HTERT RPE-1 (cell line): ENCODE results near the gene KCNK3.
"Not testable (repeated sequence)": the region's sequence is repeated elsewhere in the genome, so short reads cannot be mapped to it uniquely, and the experiment has no call there.

Source experiments
- in situ Hi-C: fragments of 300-500 bp; cut with MboI; formaldehyde crosslinking; loops from 4 replicates; pipeline ENCODE4 v1.14.3; 2020; ENCODE audit warnings: low sequenced_read_pairs

The KCNK3 gene

DNA sequence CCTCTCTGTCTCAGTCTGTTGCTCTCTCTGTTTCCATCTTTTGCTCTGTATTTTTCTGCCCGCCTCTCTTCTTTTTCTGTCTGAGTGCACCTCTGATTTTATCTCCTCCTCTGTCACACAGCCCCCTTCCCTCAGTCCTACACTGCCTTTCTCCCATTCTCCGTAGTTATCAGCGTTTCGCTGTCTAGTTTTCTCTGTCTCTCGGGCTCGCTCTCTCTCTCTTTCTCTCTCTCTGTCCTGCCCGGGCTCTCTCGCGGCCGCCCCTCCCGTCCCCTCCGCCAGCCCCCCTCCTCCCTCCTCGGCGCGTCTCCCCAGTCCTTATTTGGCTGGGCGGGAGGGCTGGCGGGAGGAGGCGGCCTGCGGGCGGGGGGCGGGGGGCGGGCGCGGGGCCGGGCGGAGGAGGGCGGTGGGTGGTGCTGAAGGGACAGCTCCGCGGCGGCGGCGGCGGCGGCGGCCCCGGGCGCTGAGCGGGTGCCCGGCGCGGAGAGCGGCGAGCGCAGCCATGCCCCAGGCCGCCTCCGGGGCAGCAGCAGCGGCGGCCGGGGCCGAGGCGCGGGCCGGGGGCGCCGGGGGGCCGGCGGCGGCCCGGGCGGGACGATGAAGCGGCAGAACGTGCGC lies at the start of gene KCNK3:
Gene KCNK3 (plus strand): TSS at position 444 of the 618 bp plus-strand sequence. CDS start 154 bp downstream, at position 598.
- in situ Hi-C loops = no loop called here

DNA sequence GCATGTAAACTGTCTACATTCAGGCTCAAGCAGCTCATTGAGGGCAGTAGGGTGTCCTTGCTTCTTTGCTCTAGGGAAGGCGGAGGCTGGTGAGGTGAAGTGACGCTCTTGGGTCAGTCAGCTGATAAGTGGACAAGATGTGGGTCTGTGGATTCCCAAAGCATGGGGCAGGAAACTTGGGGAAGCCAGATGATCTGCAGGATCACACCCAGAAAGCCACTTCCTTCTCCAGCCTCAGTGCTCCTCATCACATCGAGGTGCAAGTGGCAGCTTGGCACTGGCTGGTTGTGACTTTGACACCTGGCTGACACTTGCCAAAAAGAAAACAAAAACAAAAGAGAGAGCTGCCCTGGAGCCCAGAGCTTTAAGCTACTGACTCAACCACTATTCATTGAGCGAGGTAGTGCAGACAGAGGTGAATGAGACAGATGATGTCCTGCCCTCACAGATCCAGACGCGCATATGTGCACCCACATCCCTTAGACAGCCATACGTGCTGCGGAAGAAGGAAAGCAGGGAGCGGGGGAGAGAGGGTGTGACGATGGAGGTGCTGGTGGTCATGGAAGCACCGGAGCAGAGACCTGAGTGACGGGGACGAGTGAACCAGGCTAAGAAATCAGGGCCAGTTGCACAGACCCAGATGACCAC lies 48.2 kb upstream of the KCNK3 start:
- in situ Hi-C loops = no loop called here

GRCh38 chr2:26645762-26646161 lies 46.8 kb upstream of the KCNK3 start:
- in situ Hi-C loops = no loop called here

GRCh38 chr2:26646986-26647672 lies 45.4 kb upstream of the KCNK3 start:
- in situ Hi-C loops = no loop called here

GRCh38 chr2:26647981-26648380 lies 44.5 kb upstream of the KCNK3 start:
- in situ Hi-C loops = no loop called here

- in situ Hi-C loops = no loop called here
These were observed 44.0 kb upstream of the KCNK3 start for GRCh38 chr2:26648516-26648915.

- in situ Hi-C loops = no loop called here
These were observed 43.2 kb upstream of the KCNK3 start for GRCh38 chr2:26649322-26649721.

DNA sequence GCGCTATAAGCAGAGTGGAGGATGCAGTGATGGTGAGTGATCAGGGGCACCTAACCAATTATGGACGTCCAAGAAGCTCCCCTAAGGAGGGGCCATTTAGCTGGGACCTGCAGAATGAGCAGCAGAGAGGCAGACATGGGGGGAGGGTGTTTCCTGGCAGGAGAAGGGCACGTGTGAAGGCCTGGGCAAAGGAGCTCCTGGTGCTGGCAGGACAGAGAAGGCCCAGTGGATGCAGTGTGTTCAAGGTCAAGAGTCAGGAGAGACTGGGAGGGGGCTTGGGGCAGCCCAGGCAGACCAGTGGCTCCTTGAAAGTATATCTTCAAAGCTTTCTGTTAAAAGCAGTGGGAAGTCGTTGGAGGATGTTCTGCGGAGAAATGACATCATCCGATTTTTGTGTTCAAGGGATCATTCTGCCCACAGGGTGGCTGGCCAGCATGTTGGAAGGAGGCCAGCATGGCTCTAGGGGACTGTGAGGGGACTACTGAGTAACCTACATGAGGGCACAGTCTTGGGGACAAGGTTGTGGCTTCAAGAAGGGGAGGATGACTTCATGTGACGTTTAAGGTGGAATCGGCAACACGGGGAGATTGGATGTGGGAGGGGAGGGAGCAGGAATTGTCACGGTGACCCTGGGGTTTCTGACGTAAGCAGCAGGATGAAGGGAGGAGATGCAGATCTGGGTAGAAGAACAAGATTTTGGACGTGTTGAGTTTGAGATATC lies 42.4 kb upstream of the KCNK3 start:
- in situ Hi-C loops = no loop called here

GRCh38 chr2:26650713-26651469 lies 41.6 kb upstream of the KCNK3 start:
- in situ Hi-C loops = no loop called here

GRCh38 chr2:26651470-26651771 lies 41.1 kb upstream of the KCNK3 start:
- in situ Hi-C loops = no loop called here

DNA sequence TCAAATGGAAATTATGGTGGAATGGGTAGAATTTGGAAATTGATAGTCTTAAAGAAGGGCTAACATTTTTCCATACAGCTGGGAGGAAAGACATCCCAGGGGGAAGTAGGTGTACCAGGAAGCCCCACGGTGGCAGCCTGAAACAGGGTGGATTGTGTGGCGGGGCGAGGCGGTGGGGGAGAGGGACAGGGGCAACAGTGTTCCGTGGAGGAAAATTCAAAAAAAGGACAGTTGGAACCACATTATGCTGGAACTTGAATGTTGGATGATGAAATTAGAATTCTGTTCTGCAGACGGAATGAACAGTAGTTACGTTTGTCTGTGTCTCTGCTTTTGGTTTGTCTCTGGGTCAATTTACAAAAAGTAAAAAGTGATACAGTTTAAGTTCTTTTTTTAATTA lies 40.7 kb upstream of the KCNK3 start:
- in situ Hi-C loops = no loop called here

DNA sequence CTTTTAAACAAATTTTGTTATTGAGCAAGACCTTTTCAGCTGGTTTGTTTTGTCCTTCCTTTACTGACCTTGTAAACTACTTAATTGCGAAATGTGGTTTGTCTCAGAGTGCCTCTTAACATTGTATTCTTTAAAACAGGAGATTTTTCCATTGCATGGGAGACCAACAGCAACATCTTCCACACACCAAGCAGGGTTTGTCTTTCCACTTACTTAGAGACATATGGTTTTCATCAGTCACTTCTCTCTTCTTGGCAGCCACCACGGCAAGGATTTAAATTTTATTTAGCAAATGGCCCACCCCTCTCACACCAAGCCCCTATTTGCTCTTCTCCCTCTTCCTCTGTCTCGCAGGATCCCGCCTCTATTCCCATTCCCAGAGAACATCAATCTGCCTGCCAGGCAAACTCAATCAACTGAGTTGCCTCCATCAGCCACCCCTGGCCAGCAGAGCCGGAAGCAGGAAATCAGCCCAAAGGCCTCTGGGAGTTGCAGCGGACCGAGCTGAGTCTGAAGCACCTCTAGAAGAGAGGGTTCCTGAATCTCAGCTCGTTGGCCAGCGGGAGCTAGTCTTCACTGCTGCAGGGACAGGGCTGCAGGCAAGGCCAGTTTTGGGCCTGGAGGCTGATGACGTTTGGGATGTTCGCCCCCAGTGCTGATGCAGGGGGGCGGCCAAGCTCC lies 40.0 kb upstream of the KCNK3 start:
- in situ Hi-C loops = no loop called here

DNA sequence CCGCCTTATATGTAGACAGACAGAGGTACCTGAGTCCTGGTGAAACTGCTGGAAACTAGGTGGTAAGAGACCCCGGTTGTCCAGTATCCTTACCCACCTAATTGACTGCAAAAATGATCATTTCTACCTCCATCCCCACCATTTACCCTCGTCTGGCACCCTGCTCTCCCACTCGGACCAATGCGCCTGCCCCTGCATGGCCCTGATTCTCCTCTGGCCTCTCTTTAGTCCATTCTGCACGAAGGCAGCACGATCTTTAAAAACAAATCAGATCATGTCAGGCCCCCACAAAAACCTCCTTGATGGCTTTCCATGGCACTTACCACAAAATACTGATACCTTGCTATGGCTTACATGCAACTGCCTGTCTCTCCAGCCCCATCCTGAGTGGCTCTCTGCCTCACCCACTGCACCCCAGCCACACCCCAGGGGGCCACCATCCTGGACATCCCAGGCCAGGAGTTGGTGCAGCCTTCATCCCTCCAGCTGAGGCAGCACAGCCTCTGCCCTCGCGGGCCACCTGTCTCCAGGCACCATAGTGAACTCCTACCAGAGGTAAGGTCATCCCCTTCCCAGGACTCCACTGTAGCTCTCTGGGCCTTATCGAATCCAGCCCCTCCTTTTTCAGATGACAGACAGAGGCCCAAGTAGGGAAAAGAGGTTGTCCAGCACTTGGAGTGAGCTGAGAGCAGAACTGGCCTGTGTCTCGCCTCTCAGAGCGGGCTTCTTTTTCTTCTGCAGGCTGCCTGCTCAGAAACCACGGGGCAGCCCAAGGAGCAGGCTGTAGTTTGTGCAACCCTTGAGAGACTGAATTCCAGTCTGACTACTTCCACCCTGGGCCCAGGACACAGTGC lies 39.1 kb upstream of the KCNK3 start:
- in situ Hi-C loops = no loop called here

DNA sequence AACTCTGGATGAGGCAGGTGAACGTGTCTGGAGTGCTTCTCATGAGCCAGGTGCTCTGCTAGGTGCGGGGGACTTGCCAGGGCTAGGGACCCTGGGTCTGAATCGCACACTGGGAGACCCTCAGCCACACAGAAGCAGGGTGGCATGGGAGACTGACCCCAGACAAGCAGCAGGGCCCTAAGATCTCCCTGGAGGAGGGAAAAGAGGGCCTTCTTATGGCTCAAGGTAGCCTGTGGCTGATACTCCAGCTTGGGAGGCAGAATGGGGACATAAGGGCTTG lies 38.5 kb upstream of the KCNK3 start:
- in situ Hi-C loops = no loop called here

GRCh38 chr2:26655120-26655519 lies 37.4 kb upstream of the KCNK3 start:
- in situ Hi-C loops = not testable (repeated sequence)

DNA sequence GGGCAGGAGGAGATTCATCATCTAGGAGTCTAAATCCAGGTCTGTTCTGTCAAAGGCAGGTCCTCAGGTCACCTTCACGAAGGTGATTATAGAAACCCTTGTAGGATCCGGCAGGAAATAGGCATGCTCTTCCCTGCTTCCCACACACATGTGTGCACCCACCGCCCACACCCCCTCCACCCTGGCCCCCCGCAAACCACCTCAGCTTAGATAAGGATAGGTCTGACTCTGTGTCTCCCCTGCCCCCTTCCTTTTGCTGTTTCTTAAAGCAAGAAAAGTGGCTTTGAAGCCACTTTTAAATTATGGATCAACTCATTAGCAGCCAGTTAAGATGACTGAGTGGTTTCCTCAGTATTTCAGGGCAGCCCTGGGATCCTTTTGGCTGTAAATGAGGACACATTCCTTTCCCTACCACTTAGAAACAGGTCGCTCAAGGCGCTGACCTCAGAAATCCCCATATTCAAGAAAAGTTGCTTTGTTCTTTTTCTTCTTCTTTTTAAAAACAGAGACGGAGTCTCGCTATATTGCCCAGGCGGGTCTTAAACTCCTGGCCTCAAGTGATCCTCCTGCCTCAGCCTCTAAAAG lies 36.8 kb upstream of the KCNK3 start:
- in situ Hi-C loops = no loop called here

DNA sequence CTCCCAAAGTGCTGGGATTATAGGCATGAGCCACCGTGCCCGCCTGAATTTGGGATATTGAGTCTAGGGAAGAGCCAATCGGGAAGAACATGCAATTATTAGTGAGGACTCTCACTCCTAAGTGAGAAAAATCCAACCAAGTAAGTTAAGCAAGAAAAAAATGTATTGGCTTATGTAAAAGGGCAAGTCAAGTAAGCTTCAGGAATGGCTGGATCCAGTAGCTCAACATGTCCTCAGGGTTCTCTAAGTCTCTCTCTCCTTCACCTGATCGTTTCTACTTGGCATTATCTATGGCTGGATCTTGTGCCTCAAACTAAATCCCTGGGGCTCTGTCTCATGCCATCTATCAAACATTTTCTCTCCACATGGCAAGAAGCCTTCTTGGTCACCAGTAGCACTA lies 35.3 kb upstream of the KCNK3 start:
- in situ Hi-C loops = no loop called here

DNA sequence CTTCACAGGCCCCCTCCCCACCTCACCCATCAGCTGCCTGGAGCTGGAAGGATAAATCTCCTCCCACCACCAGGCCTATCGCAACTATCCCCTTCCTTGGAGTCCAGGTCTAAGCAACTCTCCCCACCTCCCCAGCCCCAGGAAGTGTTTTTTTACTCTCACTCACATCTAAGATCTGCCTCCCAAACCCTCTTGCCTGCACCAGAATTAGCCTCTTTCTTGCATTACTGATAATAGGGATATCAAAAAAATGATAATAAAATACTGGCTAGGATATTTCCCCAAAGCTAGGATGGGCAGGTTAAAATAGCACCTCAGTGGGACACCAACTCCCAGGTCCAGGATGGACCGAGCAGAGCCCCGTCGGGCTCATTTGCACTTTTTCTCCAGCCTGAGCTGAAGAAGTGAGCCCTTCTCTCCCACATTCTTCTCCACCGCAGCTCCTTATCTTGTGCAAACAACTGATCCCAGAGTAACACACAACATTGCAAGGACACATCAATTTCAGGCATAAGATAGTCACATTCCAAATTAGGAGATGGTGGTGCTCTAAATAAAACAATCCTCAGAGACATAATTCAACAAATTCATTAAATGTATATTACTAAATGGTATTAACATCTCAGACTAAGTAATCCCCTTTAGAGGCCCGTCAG lies 33.7 kb upstream of the KCNK3 start:
- in situ Hi-C loops = no loop called here

DNA sequence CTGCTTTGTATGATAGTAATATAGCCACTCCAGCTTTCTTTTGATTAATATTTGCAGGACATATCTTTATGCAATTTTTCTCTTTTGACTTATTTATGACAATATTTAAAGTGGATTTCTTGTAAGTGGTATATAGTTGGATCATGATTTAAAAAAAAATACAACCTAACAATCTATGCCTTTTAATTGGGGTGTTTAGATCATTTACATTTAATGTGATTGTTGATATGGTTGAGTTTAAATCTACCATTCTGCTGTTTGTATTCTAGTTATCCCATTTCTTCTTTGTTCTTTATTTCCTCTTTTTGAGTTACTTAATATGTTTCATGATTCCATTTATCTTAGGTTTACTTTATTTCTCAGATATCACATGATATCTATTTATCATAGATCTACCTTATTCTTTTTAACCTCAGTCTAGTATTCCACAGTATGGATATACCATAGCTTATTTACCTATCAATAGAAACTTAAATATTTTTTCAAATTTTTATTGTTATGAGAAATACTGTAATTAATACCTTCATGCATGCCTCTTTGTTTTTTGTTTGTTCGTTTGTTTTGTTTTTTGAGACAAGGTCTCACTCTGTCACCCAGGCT lies 32.1 kb upstream of the KCNK3 start:
- in situ Hi-C loops = no loop called here
